Spleen (tissue), 11 donors: Measurements from ENCODE around the gene RNF133. TPM values are rescaled to one million over a fixed set of nuclear protein-coding genes. Genes with fewer than 3 reads are reported as not detected.
"Not testable (repeated sequence)": the region's sequence is repeated elsewhere in the genome, so short reads cannot be mapped to it uniquely, and the experiment has no call there.

Experiments used
- DNase-seq: peaks from one replicate; pipeline ENCODE4 v3.0.0-alpha.2; 2020
- H3K27ac ChIP-seq, 8 donors: fragments of 200-600 bp; sonication (generic) in 7 of 8; 1 replicate in 4 of 8; 2 replicates in 4 of 8; pipeline versions ENCODE4 v1.5.0 to v1.8.0; 2016 to 2021; ENCODE audit warnings: inconsistent platforms in 4 of 8, mild to moderate bottlenecking in 4 of 8, moderate library complexity in 1 of 8
- H3K27me3 ChIP-seq, 7 donors: fragments of 200-600 bp; sonication (generic) in 6 of 7; replicated peaks in 1 of 7; 1 replicate in 4 of 7; 2 replicates in 3 of 7; pipeline versions ENCODE4 v1.5.0 to v1.8.0; 2016 to 2021; ENCODE audit warnings: inconsistent platforms in 3 of 7, mild to moderate bottlenecking in 1 of 7
- H3K36me3 ChIP-seq, 6 donors: fragments of 200-600 bp; sonication (generic) in 5 of 6; 1 replicate in 4 of 6; 2 replicates in 2 of 6; pipeline versions ENCODE4 v1.5.0 to v1.8.0; 2016 to 2021; ENCODE audit warnings: inconsistent platforms in 2 of 6
- H3K4me1 ChIP-seq, 6 donors: fragments of 200-600 bp; sonication (generic) in 5 of 6; 1 replicate in 3 of 6; 2 replicates in 3 of 6; pipeline versions ENCODE4 v1.5.0 to v1.8.0; 2016 to 2021; ENCODE audit warnings: inconsistent platforms in 3 of 6
- H3K4me3 ChIP-seq, 8 donors: fragments of 200-600 bp; sonication (generic) in 7 of 8; 1 replicate in 4 of 8; 2 replicates in 4 of 8; pipeline versions ENCODE4 v1.5.0 to v1.8.0; 2016 to 2021; ENCODE audit warnings: inconsistent platforms in 4 of 8, mild to moderate bottlenecking in 4 of 8, moderate library complexity in 2 of 8
- H3K9me3 ChIP-seq, 8 donors: fragments of 200-600 bp; sonication (generic) in 7 of 8; 1 replicate in 4 of 8; 2 replicates in 4 of 8; pipeline versions ENCODE4 v1.5.0 to v1.8.0; 2016 to 2021; ENCODE audit warnings: inconsistent platforms in 4 of 8
- CTCF ChIP-seq, 11 experiments: fragments of 200-600 bp in 7 of 11; fragments of 450-650 bp in 4 of 11; sonication (generic) in 4 of 11; IDR thresholded peaks in 8 of 11; conservative IDR thresholded peaks in 3 of 11; 1 replicate in 7 of 11; 2 replicates in 4 of 11; pipeline versions ENCODE4 v1.4.0 to v1.8.0; 2016 to 2021; ENCODE audit warnings: antibody characterized with exemption in 11 of 11, inconsistent platforms in 4 of 11, mild to moderate bottlenecking in 1 of 11
- POLR2A ChIP-seq, 3 donors: fragments of 450-650 bp; IDR thresholded peaks; one replicate each; pipeline ENCODE4 v1.5.1; 2017; ENCODE audit warnings: antibody characterized with exemption in 3 of 3, mild to moderate bottlenecking in 1 of 3
- POLR2AphosphoS5 ChIP-seq, 3 donors: sonication (generic); formaldehyde crosslinking; IDR thresholded peaks; one replicate each; pipeline ENCODE4 v1.5.1; 2017; ENCODE audit warnings: antibody characterized with exemption in 3 of 3
- WGBS, 5 donors: extraction: QIAGEN DNeasy Blood & Tissue Kit in 3 of 5; methylation state at CpG; one replicate each; pipeline versions ENCODE4 v1.1.5 to v1.1.7; 2013 to 2018; 5-methylcytosine and 5-hydroxymethylcytosine counted together
- intact Hi-C: fragments of 100-400 bp; cut with DNase I; formaldehyde crosslinking; loops from one replicate; pipeline ENCODE4 v1.15.0; 2023; ENCODE audit warnings: low total_unique reads
- polyA plus RNA-seq, 3 donors: library from polyadenylated mRNA; stranded (reverse); fragments of 200-250 nt; gene quantifications; one replicate each; pipeline ENCODE4 v1.2.1, GENCODE V29; 2013
- total RNA-seq, 7 donors: library from RNA; depleted of rRNA in 3 of 7; stranded (reverse); fragments of >200 nt in 3 of 7; fragmentation: NEBNext Ultra II Directional in 4 of 7; extraction: Animal tissue kit (Norgen Biotek cat#: 25700) in 4 of 7; gene quantifications; one replicate each; pipeline versions ENCODE4 v1.1.0 to v1.2.1, GENCODE V29; 2016 to 2021
- donor health status: healthy with polysubstance abuse.
- donor health status: DM: no; HTN: no; CAD: no; lungs with moderate emphysema.
- donor health status: DM: no; HTN: no; CAD: no.
- donor health status: Bipolar disorder and iron deficiency.
- donor health status: healthy.
- donor health status: DM: no; HTN: no; CAD: no.
- donor health status: DM: yes; HTN: yes; CAD: no.

The RNF133 gene
- total and polyA plus RNA-seq, 10 donors = 0.37 to 2.4 (median 1.2) TPM; not detected in 3

- no peaks in the 10 kb centered on the region for H3K9me3 ChIP-seq
- 57 to 74% (median 72%) methylated on average over 10 of the region's 10 CpGs for WGBS, 5 donors
- no peak for DNase-seq
- intact Hi-C loops = no loop called here
- no peaks in the 10 kb centered on the region for H3K36me3 ChIP-seq
- no peaks in the 10 kb centered on the region for H3K27me3 ChIP-seq
- H3K4me1 ChIP-seq = no peaks in the 10 kb centered on the region
- TF ChIP-seq POLR2AphosphoS5 (IDR thresholded peaks at IDR 0.05) (no peak), CTCF (IDR thresholded peaks at IDR 0.05 in 8 of 11, conservative IDR thresholded peaks at IDR 0.05 in 3 of 11) (no peak), POLR2A (IDR thresholded peaks at IDR 0.05) (no peak)
- no peak overlapping the region for H3K4me3 ChIP-seq
- no peak overlapping the region for H3K27ac ChIP-seq
These were observed 12.5 kb downstream of the RNF133 start for GRCh38 chr7:122686360-122686878.

GRCh38 chr7:122684504-122684903 is 14.4 kb downstream of the RNF133 start:
- no peak for DNase-seq
- no peak for TF ChIP-seq CTCF (IDR thresholded peaks at IDR 0.05 in 8 of 11, conservative IDR thresholded peaks at IDR 0.05 in 3 of 11)
- no peak for TF ChIP-seq POLR2A (IDR thresholded peaks at IDR 0.05)
- no peak for TF ChIP-seq POLR2AphosphoS5 (IDR thresholded peaks at IDR 0.05)
- H3K27ac ChIP-seq = no peak overlapping the region
- H3K4me1 ChIP-seq = no peaks in the 10 kb centered on the region
- intact Hi-C loops = no loop called here
- 70 to 82% (median 74%) methylated on average over 2 of the region's 2 CpGs for WGBS, 5 donors
- no peak overlapping the region for H3K4me3 ChIP-seq
- H3K27me3 ChIP-seq = no peaks in the 10 kb centered on the region
- no peaks in the 10 kb centered on the region for H3K36me3 ChIP-seq
- H3K9me3 ChIP-seq = no peaks in the 10 kb centered on the region

- intact Hi-C loops = no loop called here
- no peaks in the 10 kb centered on the region for H3K9me3 ChIP-seq
- no peak for TF ChIP-seq CTCF (IDR thresholded peaks at IDR 0.05 in 8 of 11, conservative IDR thresholded peaks at IDR 0.05 in 3 of 11)
- TF ChIP-seq POLR2AphosphoS5 (IDR thresholded peaks at IDR 0.05) = no peak
- TF ChIP-seq POLR2A (IDR thresholded peaks at IDR 0.05) = no peak
- no peak overlapping the region for H3K27ac ChIP-seq
- no peak for DNase-seq
- H3K27me3 ChIP-seq = no peaks in the 10 kb centered on the region
- H3K36me3 ChIP-seq = no peaks in the 10 kb centered on the region
- no peak overlapping the region for H3K4me3 ChIP-seq
- WGBS, 5 donors = 71 to 85% (median 77%) methylated on average over 8 of the region's 8 CpGs
- no peaks in the 10 kb centered on the region for H3K4me1 ChIP-seq
These were observed 15.9 kb downstream of the RNF133 start for GRCh38 chr7:122682815-122683550.

GRCh38 chr7:122681186-122681585 is 17.7 kb downstream of the RNF133 start:
- DNase-seq, H3K36me3 ChIP-seq, H3K4me1 ChIP-seq, H3K4me3 ChIP-seq, H3K27me3 ChIP-seq, H3K27ac ChIP-seq, H3K9me3 ChIP-seq, intact Hi-C loops: not testable (repeated sequence)
- WGBS, 5 donors = 92 to 96% (median 94%) methylated on average over 16 of the region's 16 CpGs
